Measurements from ENCODE around the gene FA2H.
"Not testable (repeated sequence)": the region's sequence is repeated elsewhere in the genome, so short reads cannot be mapped to it uniquely, and the experiment has no call there.

The FA2H gene

GRCh38 chr16:74680681-74681080 lies 93.9 kb downstream of the FA2H start:
- no peak for DNase-seq (ENCODE audit: low spot score)

- DNase-seq (ENCODE audit: low spot score): no peak
Measured at GRCh38 chr16:74679983-74680382, 94.6 kb downstream of the FA2H start.

GRCh38 chr16:74677868-74678267 lies 96.8 kb downstream of the FA2H start:
- DNase-seq (ENCODE audit: low spot score): no peak

DNA sequence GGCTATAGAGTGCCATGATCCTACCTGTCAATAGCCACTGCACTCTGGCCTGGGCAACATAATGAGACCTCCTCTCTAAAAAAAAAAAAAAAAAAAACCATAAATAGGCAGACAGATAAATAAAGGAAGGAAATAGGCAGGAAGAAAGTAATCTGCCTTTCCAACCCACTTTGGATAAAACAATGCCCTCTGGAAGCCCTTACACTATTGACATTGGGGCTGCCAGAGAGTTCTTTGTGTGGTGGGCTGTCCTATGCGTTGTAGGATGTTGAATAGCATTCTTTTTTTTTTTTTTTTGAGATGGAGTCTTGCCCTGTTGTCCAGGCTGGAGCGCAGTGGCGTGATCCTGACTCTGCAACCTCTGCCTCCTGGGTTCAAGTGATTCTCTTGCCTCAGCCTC lies 100.7 kb downstream of the FA2H start:
- DNase-seq (ENCODE audit: low spot score): no peak

DNA sequence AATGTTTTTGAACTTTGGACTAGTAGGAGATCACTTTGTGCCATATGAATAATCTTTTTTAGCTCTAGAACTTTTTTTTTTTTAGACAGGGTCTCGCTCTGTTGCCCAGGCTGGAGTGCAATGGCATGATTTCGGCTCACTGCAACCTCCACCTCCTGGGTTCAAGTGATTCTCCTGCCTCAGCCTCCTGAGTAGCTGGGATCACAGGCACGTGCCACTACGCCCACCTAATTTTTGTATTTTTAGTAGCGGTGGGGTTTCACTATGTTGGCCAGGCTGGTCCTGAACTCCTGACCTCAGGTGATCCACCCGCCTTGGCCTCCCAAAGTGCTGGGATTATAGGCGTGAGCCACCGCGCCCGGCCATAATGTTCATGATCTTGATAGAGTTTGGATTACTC lies 105.7 kb downstream of the FA2H start:
- DNase-seq (ENCODE audit: low spot score): not testable (repeated sequence)

- peak; percentile 12 for DNase-seq (ENCODE audit: low spot score)
Measured at GRCh38 chr16:74667255-74667700, 107.3 kb downstream of the FA2H start.

DNA sequence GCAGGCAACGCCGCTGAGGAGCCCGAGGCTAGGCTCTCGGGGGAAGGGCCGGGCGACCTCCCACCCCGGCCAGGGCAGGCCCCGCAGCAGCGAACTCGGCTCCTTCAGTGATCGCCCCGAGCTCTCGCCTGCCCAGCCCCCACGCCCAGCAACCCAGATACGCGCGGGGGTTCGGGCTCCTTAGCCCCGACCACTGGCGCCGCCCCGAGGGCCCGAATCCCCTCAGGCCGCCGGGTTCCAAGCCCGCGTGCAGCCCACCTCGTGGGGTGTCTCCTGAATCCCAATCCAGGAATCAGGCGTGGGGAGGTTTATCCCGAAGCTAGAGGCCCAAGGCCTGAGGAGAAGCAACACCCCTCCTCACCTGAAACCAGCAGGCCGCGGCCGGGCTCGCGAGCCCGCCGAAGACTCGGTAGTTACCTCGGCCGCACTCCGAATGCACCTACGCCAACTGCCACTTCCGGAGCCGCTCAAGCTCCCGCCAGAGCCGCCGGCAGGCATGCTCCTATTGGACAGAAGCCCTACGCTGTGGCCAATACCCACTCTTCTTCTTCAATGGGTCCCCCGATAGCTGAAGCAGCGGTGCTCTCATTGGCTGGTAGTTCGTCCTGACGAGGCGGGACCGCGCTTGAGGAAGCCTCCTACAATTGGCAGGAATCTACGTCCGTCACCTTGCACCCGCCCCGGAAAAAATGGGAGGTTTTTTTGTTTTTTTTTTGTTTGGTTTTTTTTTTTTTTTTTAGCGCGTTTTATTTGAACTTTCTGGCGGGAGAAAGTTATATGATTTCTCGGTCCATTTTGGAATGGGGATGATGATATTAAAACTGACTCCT lies 108.0 kb downstream of the FA2H start, which contains the start of gene RFWD3:
TSS of gene RFWD3 (minus strand) at position 453 of the 830 bp plus-strand sequence. CDS start 5,428 bp downstream, outside the sequence.
- DNase-seq (ENCODE audit: low spot score): peak; percentile 100

DNA sequence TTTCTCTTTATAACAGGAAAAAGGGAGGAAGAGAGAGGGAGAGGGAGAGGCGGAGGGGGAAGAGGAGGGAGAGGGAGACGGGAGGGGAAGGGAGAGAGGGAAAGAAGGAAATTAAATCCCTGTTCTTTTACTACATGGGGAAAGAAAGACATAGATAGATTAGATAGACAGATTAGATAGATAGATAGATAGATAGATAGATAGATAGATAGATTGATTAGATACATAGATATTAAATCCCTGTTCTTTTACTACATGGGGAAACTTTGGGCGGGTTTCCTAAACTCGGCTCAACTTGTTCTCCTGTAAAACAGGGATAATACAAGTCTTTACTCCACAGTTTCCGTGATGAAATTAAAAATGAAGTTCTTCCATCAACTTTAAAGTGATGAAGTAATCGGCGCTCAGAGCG lies 108.6 kb downstream of the FA2H start:
- no peak for DNase-seq (ENCODE audit: low spot score)

All from hepatic stellate cell (primary cell).